GM13977 (cell line): ENCODE measurements around the gene GSG1.
"Not testable (repeated sequence)": the region's sequence is repeated elsewhere in the genome, so short reads cannot be mapped to it uniquely, and the experiment has no call there.

Experiments
- DNase-seq: peaks from one replicate; pipeline ENCODE4 v3.0.0; 2012; ENCODE audit warnings: low spot score
- in situ Hi-C: fragments of 300-500 bp; cut with MboI; formaldehyde crosslinking; loops from one replicate; pipeline ENCODE4 v1.12.0; 2022; ENCODE audit warnings: low sequenced_read_pairs, low pct_unique_long_range_greater_than_20kb, mixed read lengths, inconsistent platforms; ENCODE audit not compliant: unreplicated experiment
- TF ChIP-seq, protein P1 (sequence below): IDR thresholded peaks from 2 replicates; pipeline ENCODE4 v1.5.1; 2012; ENCODE audit warnings: mild to moderate bottlenecking, control low read depth; ENCODE audit not compliant: insufficient read depth; ENCODE audit errors: extremely low read depth, missing control alignments

The GSG1 gene

GRCh38 chr12:13042666-13043230, 60.7 kb downstream of the GSG1 start:
- in situ Hi-C loops: no loop called here
- DNase-seq: no peak
- TF ChIP-seq, protein P1, sequence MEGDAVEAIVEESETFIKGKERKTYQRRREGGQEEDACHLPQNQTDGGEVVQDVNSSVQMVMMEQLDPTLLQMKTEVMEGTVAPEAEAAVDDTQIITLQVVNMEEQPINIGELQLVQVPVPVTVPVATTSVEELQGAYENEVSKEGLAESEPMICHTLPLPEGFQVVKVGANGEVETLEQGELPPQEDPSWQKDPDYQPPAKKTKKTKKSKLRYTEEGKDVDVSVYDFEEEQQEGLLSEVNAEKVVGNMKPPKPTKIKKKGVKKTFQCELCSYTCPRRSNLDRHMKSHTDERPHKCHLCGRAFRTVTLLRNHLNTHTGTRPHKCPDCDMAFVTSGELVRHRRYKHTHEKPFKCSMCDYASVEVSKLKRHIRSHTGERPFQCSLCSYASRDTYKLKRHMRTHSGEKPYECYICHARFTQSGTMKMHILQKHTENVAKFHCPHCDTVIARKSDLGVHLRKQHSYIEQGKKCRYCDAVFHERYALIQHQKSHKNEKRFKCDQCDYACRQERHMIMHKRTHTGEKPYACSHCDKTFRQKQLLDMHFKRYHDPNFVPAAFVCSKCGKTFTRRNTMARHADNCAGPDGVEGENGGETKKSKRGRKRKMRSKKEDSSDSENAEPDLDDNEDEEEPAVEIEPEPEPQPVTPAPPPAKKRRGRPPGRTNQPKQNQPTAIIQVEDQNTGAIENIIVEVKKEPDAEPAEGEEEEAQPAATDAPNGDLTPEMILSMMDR: no peak

DNA sequence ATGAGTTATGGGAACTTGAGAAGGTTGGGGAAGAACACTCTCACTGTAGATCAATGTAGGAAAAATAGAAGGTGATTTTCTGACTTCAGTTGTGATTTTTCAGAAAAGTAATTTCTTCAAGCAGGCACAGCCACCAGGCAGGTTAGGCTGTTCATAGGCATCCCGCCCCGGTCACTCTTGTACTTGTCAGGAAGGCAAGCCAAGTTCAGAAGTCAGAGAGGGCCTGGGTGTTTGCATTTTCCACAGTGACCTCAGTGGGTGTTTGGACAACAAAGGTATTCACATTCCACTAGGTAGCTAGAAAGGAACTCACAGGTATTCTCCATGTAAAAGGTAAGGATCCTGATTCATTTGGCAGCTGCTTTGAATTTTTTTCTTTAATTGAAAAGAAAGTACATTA, 62.2 kb downstream of the GSG1 start:
- in situ Hi-C loops: no loop called here
- DNase-seq: no peak
- TF ChIP-seq, protein P1: no peak

DNA sequence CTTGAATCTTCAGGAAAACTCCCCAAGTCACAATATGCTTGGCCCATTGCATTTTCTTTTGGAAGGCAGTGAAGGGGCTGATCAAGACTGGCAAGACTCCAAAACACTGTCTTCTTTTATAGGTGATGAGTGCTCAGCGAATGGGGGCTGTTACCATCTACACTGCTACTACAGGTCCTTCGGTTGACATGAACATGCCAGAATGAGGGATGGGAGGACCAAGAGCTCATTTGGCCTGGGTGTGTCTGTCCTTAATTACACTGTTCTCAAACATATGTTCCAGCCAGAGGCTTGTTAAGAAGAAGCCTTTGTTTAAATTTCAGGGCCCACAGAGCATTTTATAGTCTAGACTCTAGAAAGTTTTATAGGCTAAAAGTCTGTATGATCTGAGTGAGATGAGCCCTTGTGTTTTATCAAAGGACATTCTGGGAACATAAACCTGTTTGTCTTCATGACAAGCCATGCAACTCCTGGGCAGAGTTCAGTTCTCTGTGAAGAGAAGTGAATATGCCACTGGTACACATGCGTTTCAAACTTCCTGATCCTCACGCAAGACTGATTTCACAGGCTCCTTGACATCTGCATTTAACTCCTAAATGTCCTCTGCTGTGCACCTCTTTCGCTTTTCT, 64.0 kb downstream of the GSG1 start:
- in situ Hi-C loops: no loop called here
- TF ChIP-seq, protein P1: no peak
- no peak for DNase-seq

DNA sequence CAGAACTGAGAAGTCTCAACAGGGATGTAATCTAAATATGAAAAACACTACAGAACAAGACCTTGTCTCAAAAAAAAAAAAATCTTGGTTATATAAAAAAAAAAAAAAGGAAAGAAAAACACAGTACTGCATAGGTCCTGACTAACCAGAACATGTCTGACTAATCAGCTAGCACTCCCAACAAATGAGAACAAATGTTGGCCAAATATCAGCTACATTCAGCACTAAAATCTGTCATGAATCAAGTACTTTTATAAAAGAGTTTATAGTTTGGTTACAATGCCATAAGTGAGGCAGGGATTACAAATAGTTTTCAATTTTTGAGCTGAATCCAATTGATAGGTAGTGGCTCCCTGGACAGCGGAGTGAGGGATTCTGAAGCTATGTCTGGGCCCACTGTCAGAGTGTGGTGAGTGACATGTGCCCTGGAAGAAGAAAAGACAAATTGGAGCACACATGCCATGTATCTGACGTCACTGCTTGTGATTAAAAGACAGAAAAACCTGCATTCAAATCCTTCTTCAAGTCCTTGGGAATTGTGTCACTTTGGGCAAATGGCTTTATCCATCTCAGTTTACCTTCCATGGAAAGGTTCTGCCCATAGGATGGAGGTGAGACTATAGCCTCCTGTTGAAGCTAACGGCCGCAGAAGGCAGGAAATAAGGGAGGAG, 64.8 kb downstream of the GSG1 start:
- no peak for DNase-seq
- TF ChIP-seq, protein P1: no peak
- in situ Hi-C loops: no loop called here

GRCh38 chr12:13036881-13037280, 66.6 kb downstream of the GSG1 start:
- TF ChIP-seq, protein P1: no peak
- in situ Hi-C loops: no loop called here
- no peak for DNase-seq

- DNase-seq, in situ Hi-C loops: not testable (repeated sequence)
Measured at GRCh38 chr12:13035335-13035734, 68.1 kb downstream of the GSG1 start.
